ENCODE results near the gene ACVR2B.

The ACVR2B gene

DNA sequence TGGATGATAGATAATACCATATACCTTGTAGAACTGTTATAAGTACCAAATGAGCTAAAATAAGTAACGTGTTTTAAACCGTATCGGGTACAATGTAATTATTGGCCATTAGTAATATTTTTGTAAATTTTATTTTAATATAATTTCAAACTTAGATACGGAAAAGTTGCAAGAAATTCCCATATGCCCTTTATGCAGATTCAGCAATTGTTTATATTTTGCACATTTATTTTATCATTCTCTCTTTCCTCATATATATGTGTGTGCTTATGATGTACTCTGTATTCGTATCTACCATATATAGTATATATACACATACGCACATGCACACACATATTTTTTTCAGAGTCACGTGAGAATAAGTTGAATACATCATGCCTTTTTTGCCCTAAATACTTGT lies 80.9 kb downstream of the ACVR2B start:
- no peak for TF ChIP-seq CTCF (IDR thresholded peaks at IDR 0.05)

DNA sequence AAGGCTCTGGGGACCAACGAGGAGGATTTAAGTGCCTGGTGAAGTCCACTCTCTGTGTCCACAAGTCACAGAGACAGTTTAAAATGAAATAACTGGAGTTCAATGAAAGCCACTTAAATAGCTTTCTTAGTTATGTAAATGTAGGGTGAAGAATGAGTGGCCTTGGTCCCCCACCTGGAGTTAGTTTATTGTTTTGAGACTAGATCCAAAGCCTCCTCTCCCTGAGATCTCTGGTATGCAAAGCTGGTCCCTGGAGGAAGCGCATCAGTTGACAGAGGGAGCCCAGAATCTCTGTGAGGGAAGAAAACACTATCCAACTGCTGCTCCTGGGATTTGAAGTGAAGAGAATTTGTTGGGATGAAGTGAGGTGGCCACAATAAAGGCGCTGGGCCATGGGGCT lies 83.0 kb downstream of the ACVR2B start:
- TF ChIP-seq CTCF (IDR thresholded peaks at IDR 0.05): no peak

- no peak for TF ChIP-seq CTCF (IDR thresholded peaks at IDR 0.05)
Measured at GRCh38 chr3:38538773-38539353, 85.2 kb downstream of the ACVR2B start.

DNA sequence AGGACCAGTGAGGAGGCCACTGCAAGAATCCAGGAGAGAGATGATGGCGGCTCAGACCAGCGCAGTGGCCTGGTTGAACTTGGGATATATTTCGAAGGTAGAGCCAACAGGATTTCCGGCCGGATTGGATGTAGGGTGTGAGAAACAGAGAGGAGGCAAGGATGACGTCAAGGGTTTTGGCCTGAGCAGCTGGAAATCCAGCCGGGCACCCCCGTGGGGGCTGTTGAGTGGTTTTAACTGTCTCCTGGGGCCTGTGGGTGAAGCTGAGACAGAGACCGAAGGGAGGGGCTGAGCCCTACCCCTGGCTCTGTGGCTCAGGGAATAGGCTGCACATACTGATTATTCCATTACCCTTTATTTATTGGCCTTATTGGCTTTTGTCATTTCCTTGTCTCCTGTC lies 88.1 kb downstream of the ACVR2B start:
- no peak for TF ChIP-seq CTCF (IDR thresholded peaks at IDR 0.05)

Measured in LNCAP (cell line).